AG09319 (cell line): ENCODE measurements around the gene GRIN2B.

Experiments used
- DNase-seq: peaks from one replicate; pipeline ENCODE4 v3.0.0-alpha.2; 2010; ENCODE audit warnings: low read depth; ENCODE audit errors: extremely low read depth
- TF ChIP-seq, protein P1 (sequence below): IDR thresholded peaks from 2 replicates; pipeline ENCODE4 v1.5.1; 2011; ENCODE audit warnings: low read depth, mild to moderate bottlenecking, inconsistent platforms, low read length, moderate library complexity

Gene GRIN2B

GRCh38 chr12:13976028-13976584 lies 5.3 kb downstream of the GRIN2B start:
- TF ChIP-seq, protein P1, sequence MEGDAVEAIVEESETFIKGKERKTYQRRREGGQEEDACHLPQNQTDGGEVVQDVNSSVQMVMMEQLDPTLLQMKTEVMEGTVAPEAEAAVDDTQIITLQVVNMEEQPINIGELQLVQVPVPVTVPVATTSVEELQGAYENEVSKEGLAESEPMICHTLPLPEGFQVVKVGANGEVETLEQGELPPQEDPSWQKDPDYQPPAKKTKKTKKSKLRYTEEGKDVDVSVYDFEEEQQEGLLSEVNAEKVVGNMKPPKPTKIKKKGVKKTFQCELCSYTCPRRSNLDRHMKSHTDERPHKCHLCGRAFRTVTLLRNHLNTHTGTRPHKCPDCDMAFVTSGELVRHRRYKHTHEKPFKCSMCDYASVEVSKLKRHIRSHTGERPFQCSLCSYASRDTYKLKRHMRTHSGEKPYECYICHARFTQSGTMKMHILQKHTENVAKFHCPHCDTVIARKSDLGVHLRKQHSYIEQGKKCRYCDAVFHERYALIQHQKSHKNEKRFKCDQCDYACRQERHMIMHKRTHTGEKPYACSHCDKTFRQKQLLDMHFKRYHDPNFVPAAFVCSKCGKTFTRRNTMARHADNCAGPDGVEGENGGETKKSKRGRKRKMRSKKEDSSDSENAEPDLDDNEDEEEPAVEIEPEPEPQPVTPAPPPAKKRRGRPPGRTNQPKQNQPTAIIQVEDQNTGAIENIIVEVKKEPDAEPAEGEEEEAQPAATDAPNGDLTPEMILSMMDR: no peak
- DNase-seq: no peak

GRCh38 chr12:13973996-13974395 lies 7.4 kb downstream of the GRIN2B start:
- no peak for DNase-seq
- TF ChIP-seq, protein P1: no peak

GRCh38 chr12:13970803-13971202 lies 10.6 kb downstream of the GRIN2B start:
- DNase-seq: no peak
- TF ChIP-seq, protein P1: no peak

DNA sequence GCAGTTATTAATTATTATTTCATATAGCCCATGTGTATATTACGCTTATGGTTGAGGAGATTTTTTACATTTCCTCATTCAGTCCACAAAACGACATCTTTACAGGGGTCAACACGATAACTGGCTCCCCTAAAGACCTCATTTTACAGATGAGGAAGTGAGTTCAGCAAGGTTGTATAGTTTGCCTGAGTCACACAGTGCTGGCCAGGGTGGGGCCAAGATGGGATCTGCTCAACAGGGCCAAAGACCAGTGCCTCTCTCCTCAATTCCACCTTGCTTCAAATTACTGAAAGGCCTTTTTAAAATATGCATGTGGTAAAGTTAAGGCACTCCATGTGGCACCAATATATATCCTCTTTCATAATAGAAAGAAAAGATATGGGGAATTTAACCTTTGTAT lies 13.1 kb downstream of the GRIN2B start:
- no peak for DNase-seq
- TF ChIP-seq, protein P1: no peak

DNA sequence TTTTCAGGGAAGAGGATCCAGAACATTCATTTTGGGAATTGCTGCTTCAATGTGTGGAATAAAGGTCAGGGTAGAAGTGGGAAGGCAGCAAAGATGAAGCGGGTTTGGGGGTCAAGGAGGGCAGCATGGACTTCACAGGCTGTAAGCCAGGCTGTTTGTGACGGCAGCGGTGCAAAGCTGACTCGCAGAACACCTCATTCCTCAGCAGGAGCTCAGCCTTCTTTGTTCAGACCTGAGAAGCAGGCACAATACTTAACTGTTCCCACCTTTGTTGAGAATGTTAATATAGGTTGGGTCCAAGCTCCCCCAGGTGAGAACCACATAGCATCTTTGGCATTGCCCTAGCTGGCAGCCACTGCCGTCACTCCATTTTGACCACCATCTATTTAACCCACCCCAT lies 16.7 kb downstream of the GRIN2B start:
- no peak for DNase-seq

GRCh38 chr12:13962699-13963098 lies 18.7 kb downstream of the GRIN2B start:
- DNase-seq: no peak
- TF ChIP-seq, protein P1: no peak

More for the DNA sequence above, 16.7 kb downstream of the GRIN2B start:
- TF ChIP-seq, protein P1: no peak

DNA sequence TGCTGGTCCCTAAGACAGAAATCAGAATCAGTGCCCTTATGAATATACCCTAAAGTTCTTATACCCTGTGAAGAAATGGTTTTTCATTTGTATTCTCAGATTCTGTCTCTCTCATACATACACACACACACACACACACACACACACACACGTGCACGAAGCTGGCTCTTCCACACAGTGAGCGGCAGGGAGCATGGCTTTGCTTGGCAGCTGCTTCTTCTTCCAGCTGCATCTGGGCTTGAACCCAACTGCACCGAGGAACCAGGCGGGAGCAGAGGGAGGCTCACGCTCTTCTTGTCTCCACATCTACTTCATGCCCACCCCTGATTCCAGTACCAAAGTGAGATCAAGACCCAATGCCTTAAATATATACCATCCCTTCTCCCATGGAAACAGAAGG lies 19.4 kb downstream of the GRIN2B start:
- TF ChIP-seq, protein P1: no peak
- no peak for DNase-seq
